A549 (cell line): ENCODE measurements around the gene NFE2.

ENCODE experiments used
- CTCF ChIP-seq: fragments of >200 bp; sonication (Bioruptor Twin); formaldehyde crosslinking; IDR thresholded peaks from 3 replicates; pipeline ENCODE4 v1.5.1; 2016
- FOXS1 ChIP-seq: fragments of 250-450 bp; sonication (Bioruptor Pico); IDR thresholded peaks from 2 replicates; pipeline ENCODE4 v1.5.0; 2020; ENCODE audit warnings: mild to moderate bottlenecking, moderate library complexity
- PHF8 ChIP-seq: fragments of 200-600 bp; sonication (generic); IDR thresholded peaks from 2 replicates; pipeline ENCODE4 v1.6.1; 2016; ENCODE audit warnings: low read depth, mild to moderate bottlenecking, antibody characterized with exemption, moderate library complexity, borderline replicate concordance
- POLR2A ChIP-seq: IDR thresholded peaks from 2 replicates; pipeline ENCODE4 v1.6.1; 2012; ENCODE audit warnings: mild to moderate bottlenecking, low read length
- RCOR1 ChIP-seq: fragments of 150-350 bp; IDR thresholded peaks from 2 replicates; pipeline ENCODE4 v1.6.1; 2014; ENCODE audit warnings: antibody characterized with exemption, low read length, low read depth

- TF ChIP-seq FOXS1 (CRISPR knock-in tag) (no peak), POLR2A (no peak), PHF8 (no peak), RCOR1 (no peak), CTCF (no peak)
Measured at GRCh38 chr12:54330442-54330841, 29.6 kb upstream of the NFE2 start.
